Lower leg skin (tissue), 3 donors: ENCODE data around the gene SMG1.
"Not testable (repeated sequence)": the region's sequence is repeated elsewhere in the genome, so short reads cannot be mapped to it uniquely, and the experiment has no call there.

Experiments used
- CTCF ChIP-seq, 3 donors: fragments of 450-650 bp; IDR thresholded peaks; one replicate each; pipeline ENCODE4 v1.5.1; 2016; ENCODE audit warnings: antibody characterized with exemption in 3 of 3, mild to moderate bottlenecking in 3 of 3, moderate library complexity in 2 of 3
- POLR2A ChIP-seq, 2 donors: fragments of 450-650 bp; IDR thresholded peaks; one replicate each; pipeline ENCODE4 v1.6.1; 2016 to 2017; ENCODE audit warnings: antibody characterized with exemption in 2 of 2, mild to moderate bottlenecking in 1 of 2, moderate library complexity in 1 of 2

GRCh38 chr16:18759598-18760520, 166.3 kb downstream of the SMG1 start:
- not testable (repeated sequence) for TF ChIP-seq CTCF, POLR2A (IDR thresholded peaks at IDR 0.05)
